Lower lobe of right lung (tissue), 2 donors: ENCODE measurements around the gene ROBO4. TPM values are rescaled to one million over a fixed set of nuclear protein-coding genes. Genes with fewer than 3 reads are reported as not detected.

Experiments used
- ATAC-seq, 2 donors: fragments of 200-7000 bp; cut with Tn5 transposase; one replicate each; pipeline ENCODE4 v1.9.1; 2020 to 2022; ENCODE audit warnings: mild to moderate bottlenecking in 2 of 2, moderate library complexity in 2 of 2
- DNase-seq: peaks from one replicate; pipeline ENCODE4 v3.0.0-alpha.2; 2020
- H3K27ac ChIP-seq: fragments of 200-600 bp; one replicate; pipeline ENCODE4 v1.8.0; 2022
- H3K27me3 ChIP-seq: fragments of 200-600 bp; one replicate; pipeline ENCODE4 v1.8.0; 2022; ENCODE audit warnings: low read depth
- H3K36me3 ChIP-seq: fragments of 200-600 bp; one replicate; pipeline ENCODE4 v1.8.0; 2022; ENCODE audit warnings: mild to moderate bottlenecking
- H3K4me1 ChIP-seq: fragments of 200-600 bp; one replicate; pipeline ENCODE4 v1.8.0; 2022
- H3K4me3 ChIP-seq: fragments of 200-600 bp; one replicate; pipeline ENCODE4 v1.8.0; 2022; ENCODE audit warnings: mild to moderate bottlenecking
- H3K9me3 ChIP-seq: fragments of 200-600 bp; one replicate; pipeline ENCODE4 v1.8.0; 2022
- CTCF ChIP-seq: fragments of 200-600 bp; IDR thresholded peaks from one replicate; pipeline ENCODE4 v1.8.0; 2022; ENCODE audit warnings: antibody characterized with exemption, mild to moderate bottlenecking
- intact Hi-C: fragments of 100-400 bp; cut with DNase I; formaldehyde crosslinking; loops from one replicate; pipeline ENCODE4 v1.11.0; 2022
- total RNA-seq: library from RNA; stranded (reverse); fragmentation: NEBNext Ultra II Directional; extraction: Animal tissue kit (Norgen Biotek cat#: 25700); gene quantifications from one replicate; pipeline ENCODE4 v1.2.1, GENCODE V29; 2021
- donor health status: DM: no; HTN: yes; CAD: no; lungs with severe emphysema.

The ROBO4 gene
- total RNA-seq, 1 donor from 2014 or later: 58.3 TPM

- Histone ChIP-seq H3K27ac (peak within 1 kb of the TSS; percentile 85), H3K4me3 (no peak within 1 kb of the TSS), H3K4me1 (peaks cover 3% of the 10 kb centered on the region), H3K36me3 (no peaks in the 10 kb centered on the region), H3K27me3 (peaks cover 14% of the 10 kb centered on the region), H3K9me3 (no peaks in the 10 kb centered on the region)
- DNase-seq: no peak
- no peak for TF ChIP-seq CTCF
- intact Hi-C loops: no loop called here
- no peak for ATAC-seq
Observed at GRCh38 chr11:124918950-124919349, 21.3 kb upstream of the ROBO4 start, which contains the start of gene HEPN1. Gene HEPN1 (plus strand): TSS chr11:124919250.

GRCh38 chr11:124917115-124917637 is 19.5 kb upstream of the ROBO4 start:
- DNase-seq (no peak), ATAC-seq (no peak)
- Histone ChIP-seq H3K9me3 (peaks cover under 1% of the 10 kb centered on the region), H3K36me3 (no peaks in the 10 kb centered on the region), H3K4me3 (no peak overlapping the region), H3K27me3 (peaks cover 11% of the 10 kb centered on the region), H3K27ac (no peak overlapping the region), H3K4me1 (peaks cover 3% of the 10 kb centered on the region)
- TF ChIP-seq CTCF: no peak
- intact Hi-C loops: no loop called here

- DNase-seq (no peak), ATAC-seq (no peak)
- TF ChIP-seq CTCF: no peak
- H3K36me3 ChIP-seq: no peaks in the 10 kb centered on the region
- H3K4me1 ChIP-seq: peaks cover 2% of the 10 kb centered on the region
- H3K9me3 ChIP-seq: peaks cover 5% of the 10 kb centered on the region
- peaks cover 4% of the 10 kb centered on the region for H3K27me3 ChIP-seq
- H3K27ac ChIP-seq: no peak overlapping the region
- no peak overlapping the region for H3K4me3 ChIP-seq
- intact Hi-C loops: no loop called here
Observed at GRCh38 chr11:124916370-124916710, 18.7 kb upstream of the ROBO4 start.

GRCh38 chr11:124915541-124916369 is 18.1 kb upstream of the ROBO4 start:
- ATAC-seq: no peak
- peaks cover 5% of the 10 kb centered on the region for H3K9me3 ChIP-seq
- H3K36me3 ChIP-seq: no peaks in the 10 kb centered on the region
- DNase-seq: no peak
- no peak overlapping the region for H3K4me3 ChIP-seq
- intact Hi-C loops: no loop called here
- H3K27me3 ChIP-seq: no peaks in the 10 kb centered on the region
- H3K27ac ChIP-seq: no peak overlapping the region
- TF ChIP-seq CTCF: no peak
- no peaks in the 10 kb centered on the region for H3K4me1 ChIP-seq

- H3K4me3 ChIP-seq: no peak overlapping the region
- peaks cover 22% of the 10 kb centered on the region for H3K4me1 ChIP-seq
- H3K36me3 ChIP-seq: no peaks in the 10 kb centered on the region
- H3K27ac ChIP-seq: no peak overlapping the region
- intact Hi-C loops: no loop called here
- TF ChIP-seq CTCF: no peak
- no peaks in the 10 kb centered on the region for H3K9me3 ChIP-seq
- H3K27me3 ChIP-seq: no peaks in the 10 kb centered on the region
- no peak for ATAC-seq
- DNase-seq: no peak
Observed at GRCh38 chr11:124902616-124903015, 5.0 kb upstream of the ROBO4 start.
